GM23338 (cell line): Measurements from ENCODE around the gene MALRD1. TPM values are rescaled to one million over a fixed set of nuclear protein-coding genes. Genes with fewer than 3 reads are reported as not detected.

Source experiments
- ATAC-seq: fragments of 200-7000 bp; cut with Tn5 transposase; 3 replicates; pipeline ENCODE4 v1.9.1; 2020
- DNase-seq: peaks from one replicate; pipeline ENCODE4 v3.0.0-alpha.2; 2015; ENCODE audit warnings: low spot score
- H2AFZ ChIP-seq: fragments of 200-600 bp; sonication (generic); 2 replicates; pipeline ENCODE4 v1.8.0; 2016; ENCODE audit warnings: antibody characterized with exemption, mild to moderate bottlenecking, moderate library complexity
- H3F3A ChIP-seq: fragments of 200-600 bp; sonication (generic); replicated peaks from 2 replicates; pipeline ENCODE4 v1.8.0; 2017; ENCODE audit warnings: antibody characterized with exemption, mixed run types, low read depth
- H3K27ac ChIP-seq: fragments of 200-600 bp; sonication (generic); 2 replicates; pipeline ENCODE4 v1.6.1; 2016; ENCODE audit warnings: low read depth
- H3K27me3 ChIP-seq: fragments of 200-600 bp; sonication (generic); 2 replicates; pipeline ENCODE4 v1.8.0; 2016; ENCODE audit warnings: mild to moderate bottlenecking, mixed run types, moderate library complexity; ENCODE audit not compliant: insufficient read depth
- H3K36me3 ChIP-seq: fragments of 200-600 bp; sonication (generic); 2 replicates; pipeline ENCODE4 v1.8.0; 2016; ENCODE audit warnings: mild to moderate bottlenecking; ENCODE audit not compliant: insufficient read depth
- H3K4me1 ChIP-seq: fragments of 200-600 bp; sonication (generic); 2 replicates; pipeline ENCODE4 v1.8.0; 2016; ENCODE audit warnings: mild to moderate bottlenecking, moderate library complexity; ENCODE audit not compliant: insufficient read depth
- H3K4me2 ChIP-seq: fragments of 200-600 bp; sonication (generic); 2 replicates; pipeline ENCODE4 v1.7.1; 2017; ENCODE audit warnings: mixed run types
- H3K4me3 ChIP-seq: fragments of 200-600 bp; sonication (generic); 2 replicates; pipeline ENCODE4 v1.6.1; 2016; ENCODE audit warnings: mixed run types
- H3K79me2 ChIP-seq: fragments of 200-600 bp; sonication (generic); replicated peaks from 2 replicates; pipeline ENCODE4 v1.8.0; 2017; ENCODE audit warnings: mild to moderate bottlenecking; ENCODE audit not compliant: insufficient read depth
- H3K9me2 ChIP-seq: fragments of 200-600 bp; sonication (generic); 2 replicates; pipeline ENCODE4 v1.8.0; 2017; ENCODE audit not compliant: insufficient read depth
- H4K20me1 ChIP-seq: fragments of 200-600 bp; sonication (generic); replicated peaks from 2 replicates; pipeline ENCODE4 v1.8.0; 2017; ENCODE audit warnings: mild to moderate bottlenecking; ENCODE audit not compliant: insufficient read depth
- H3K27ac Mint-ChIP-seq: 2 replicates; pipeline ENCODE4 v1.8.0; 2020; ENCODE audit warnings: inconsistent platforms, mild to moderate bottlenecking, moderate library complexity, mixed read lengths
- H3K27me3 Mint-ChIP-seq: 3 replicates; pipeline ENCODE4 v1.8.0; 2022; ENCODE audit warnings: low read depth, mild to moderate bottlenecking, moderate library complexity, mixed read lengths, inconsistent platforms; ENCODE audit not compliant: insufficient read depth, poor library complexity
- H3K36me3 Mint-ChIP-seq: 3 replicates; pipeline ENCODE4 v1.8.0; 2021; ENCODE audit warnings: low read depth, mild to moderate bottlenecking, inconsistent platforms, moderate library complexity, mixed read lengths
- H3K4me1 Mint-ChIP-seq: 3 replicates; pipeline ENCODE4 v1.8.0; 2020; ENCODE audit warnings: mild to moderate bottlenecking, inconsistent platforms, mixed read lengths
- H3K4me3 Mint-ChIP-seq: 3 replicates; pipeline ENCODE4 v1.8.0; 2021; ENCODE audit warnings: moderate library complexity, mild to moderate bottlenecking, inconsistent platforms, mixed read lengths
- H3K9me3 Mint-ChIP-seq: 3 replicates; pipeline ENCODE4 v1.8.0; 2020; ENCODE audit warnings: moderate library complexity, mild to moderate bottlenecking, inconsistent platforms, mixed read lengths
- CREB1 ChIP-seq: fragments of 250-450 bp; sonication (Bioruptor Pico); IDR thresholded peaks from 2 replicates; pipeline ENCODE4 v1.5.0; 2020; ENCODE audit warnings: low read depth, mild to moderate bottlenecking, moderate library complexity
- EZH2 ChIP-seq: fragments of 200-600 bp; sonication (generic); IDR thresholded peaks from one replicate; pipeline ENCODE4 v1.8.0; 2017; ENCODE audit warnings: antibody characterized with exemption, mild to moderate bottlenecking, low read depth; ENCODE audit not compliant: unreplicated experiment
- EZH2phosphoT487 ChIP-seq: fragments of 200-600 bp; sonication (generic); IDR thresholded peaks from one replicate; pipeline ENCODE4 v1.8.1; 2018; ENCODE audit warnings: antibody characterized with exemption; ENCODE audit not compliant: unreplicated experiment
- JUNB ChIP-seq: IDR thresholded peaks from one replicate; pipeline ENCODE4 v1.6.1; 2016; ENCODE audit warnings: antibody characterized with exemption; ENCODE audit not compliant: unreplicated experiment
- NANOG ChIP-seq: IDR thresholded peaks from 2 replicates; pipeline ENCODE4 v1.6.1; 2016; ENCODE audit warnings: antibody characterized with exemption, borderline replicate concordance
- POLR2AphosphoS5 ChIP-seq: IDR thresholded peaks from 2 replicates; pipeline ENCODE4 v1.6.1; 2016; ENCODE audit warnings: antibody characterized with exemption, low read depth
- REST ChIP-seq: IDR thresholded peaks from one replicate; pipeline ENCODE4 v1.6.1; 2018; ENCODE audit warnings: antibody characterized with exemption; ENCODE audit not compliant: unreplicated experiment
- ZNF114 ChIP-seq: fragments of 250-450 bp; sonication (Bioruptor Pico); IDR thresholded peaks from 2 replicates; pipeline ENCODE4 v1.5.0; 2020; ENCODE audit warnings: mild to moderate bottlenecking, moderate library complexity
- polyA plus RNA-seq: library from polyadenylated mRNA; unstranded; fragments of >200 nt; fragmentation: Nextera tagmentation; extraction: Ambion mirVana; gene quantifications from 2 replicates; pipeline ENCODE4 v1.2.1, GENCODE V29; 2016
- total RNA-seq: library from RNA; depleted of rRNA; stranded (reverse); fragments of >200 nt; shearing (Covaris generic); gene quantifications from 2 replicates; pipeline ENCODE4 v1.2.3, GENCODE V29; 2014
- TF ChIP-seq, protein P1 (sequence below): fragments of 250-450 bp; sonication (Bioruptor Pico); IDR thresholded peaks from 2 replicates; pipeline ENCODE4 v1.5.0; 2020; ENCODE audit warnings: mild to moderate bottlenecking, moderate library complexity
- TF ChIP-seq, protein P2 (sequence below), 2 experiments: fragments of 200-600 bp in 1 of 2; sonication (generic) in 1 of 2; conservative IDR thresholded peaks; 2 replicates each; pipeline versions ENCODE4 v1.5.1 to v1.6.1; 2016 to 2017; ENCODE audit warnings: antibody characterized with exemption in 2 of 2, low read depth in 2 of 2, mild to moderate bottlenecking in 2 of 2, moderate library complexity in 1 of 2

The MALRD1 gene
- total and polyA plus RNA-seq, 2 experiments from 2014 or later: 0.42 to 1.9 TPM

- H3K9me3 Mint-ChIP-seq: no peaks in the 10 kb centered on the region
- no peak overlapping the region for H2AFZ ChIP-seq
- TF ChIP-seq ZNF114 (CRISPR knock-in tag): no peak
- H3K9me2 ChIP-seq: no peaks in the 10 kb centered on the region
- DNase-seq: no peak
- H3K27ac Mint-ChIP-seq: no peak overlapping the region
- H3F3A ChIP-seq: no peaks in the 10 kb centered on the region
- H3K36me3 ChIP-seq: no peaks in the 10 kb centered on the region
- no peaks in the 10 kb centered on the region for H3K79me2 ChIP-seq
- no peaks in the 10 kb centered on the region for H3K27me3 ChIP-seq
- no peak overlapping the region for H3K4me2 ChIP-seq
- ATAC-seq: no peak
- no peaks in the 10 kb centered on the region for H3K36me3 Mint-ChIP-seq
- no peak overlapping the region for H3K4me3 ChIP-seq
- no peak overlapping the region for H3K27ac ChIP-seq
- no peaks in the 10 kb centered on the region for H3K27me3 Mint-ChIP-seq
- H3K4me1 ChIP-seq: no peaks in the 10 kb centered on the region
- no peaks in the 10 kb centered on the region for H4K20me1 ChIP-seq
- H3K4me3 Mint-ChIP-seq: no peak overlapping the region
- no peaks in the 10 kb centered on the region for H3K4me1 Mint-ChIP-seq
These were observed 383.2 kb downstream of the MALRD1 start for GRCh38 chr10:19431622-19432351.

- DNase-seq: no peak
- no peaks in the 10 kb centered on the region for H4K20me1 ChIP-seq
- H3K4me2 ChIP-seq: no peak overlapping the region
- no peak for ATAC-seq
- H3K79me2 ChIP-seq: no peaks in the 10 kb centered on the region
- Mint-ChIP-seq H3K27me3 (no peaks in the 10 kb centered on the region), H3K4me3 (no peak overlapping the region), H3K36me3 (peaks cover 7% of the 10 kb centered on the region; the same call in 2 of the 3 replicates), H3K27ac (no peak overlapping the region), H3K4me1 (no peaks in the 10 kb centered on the region), H3K9me3 (peaks cover 10% of the 10 kb centered on the region)
- no peaks in the 10 kb centered on the region; the same call in 1 of the 2 replicates for H3K9me2 ChIP-seq
- H3K4me3 ChIP-seq: no peak overlapping the region
- H3F3A ChIP-seq: no peaks in the 10 kb centered on the region
- no peaks in the 10 kb centered on the region for H3K27me3 ChIP-seq
- H3K27ac ChIP-seq: no peak overlapping the region
- peaks cover 4% of the 10 kb centered on the region; the same call in 1 of the 2 replicates for H3K36me3 ChIP-seq
- H2AFZ ChIP-seq: 0 out of 2 replicates have a peak overlapping the region, but pooled peaks have one; percentile 21
- H3K4me1 ChIP-seq: no peaks in the 10 kb centered on the region
- TF ChIP-seq, protein P1, sequence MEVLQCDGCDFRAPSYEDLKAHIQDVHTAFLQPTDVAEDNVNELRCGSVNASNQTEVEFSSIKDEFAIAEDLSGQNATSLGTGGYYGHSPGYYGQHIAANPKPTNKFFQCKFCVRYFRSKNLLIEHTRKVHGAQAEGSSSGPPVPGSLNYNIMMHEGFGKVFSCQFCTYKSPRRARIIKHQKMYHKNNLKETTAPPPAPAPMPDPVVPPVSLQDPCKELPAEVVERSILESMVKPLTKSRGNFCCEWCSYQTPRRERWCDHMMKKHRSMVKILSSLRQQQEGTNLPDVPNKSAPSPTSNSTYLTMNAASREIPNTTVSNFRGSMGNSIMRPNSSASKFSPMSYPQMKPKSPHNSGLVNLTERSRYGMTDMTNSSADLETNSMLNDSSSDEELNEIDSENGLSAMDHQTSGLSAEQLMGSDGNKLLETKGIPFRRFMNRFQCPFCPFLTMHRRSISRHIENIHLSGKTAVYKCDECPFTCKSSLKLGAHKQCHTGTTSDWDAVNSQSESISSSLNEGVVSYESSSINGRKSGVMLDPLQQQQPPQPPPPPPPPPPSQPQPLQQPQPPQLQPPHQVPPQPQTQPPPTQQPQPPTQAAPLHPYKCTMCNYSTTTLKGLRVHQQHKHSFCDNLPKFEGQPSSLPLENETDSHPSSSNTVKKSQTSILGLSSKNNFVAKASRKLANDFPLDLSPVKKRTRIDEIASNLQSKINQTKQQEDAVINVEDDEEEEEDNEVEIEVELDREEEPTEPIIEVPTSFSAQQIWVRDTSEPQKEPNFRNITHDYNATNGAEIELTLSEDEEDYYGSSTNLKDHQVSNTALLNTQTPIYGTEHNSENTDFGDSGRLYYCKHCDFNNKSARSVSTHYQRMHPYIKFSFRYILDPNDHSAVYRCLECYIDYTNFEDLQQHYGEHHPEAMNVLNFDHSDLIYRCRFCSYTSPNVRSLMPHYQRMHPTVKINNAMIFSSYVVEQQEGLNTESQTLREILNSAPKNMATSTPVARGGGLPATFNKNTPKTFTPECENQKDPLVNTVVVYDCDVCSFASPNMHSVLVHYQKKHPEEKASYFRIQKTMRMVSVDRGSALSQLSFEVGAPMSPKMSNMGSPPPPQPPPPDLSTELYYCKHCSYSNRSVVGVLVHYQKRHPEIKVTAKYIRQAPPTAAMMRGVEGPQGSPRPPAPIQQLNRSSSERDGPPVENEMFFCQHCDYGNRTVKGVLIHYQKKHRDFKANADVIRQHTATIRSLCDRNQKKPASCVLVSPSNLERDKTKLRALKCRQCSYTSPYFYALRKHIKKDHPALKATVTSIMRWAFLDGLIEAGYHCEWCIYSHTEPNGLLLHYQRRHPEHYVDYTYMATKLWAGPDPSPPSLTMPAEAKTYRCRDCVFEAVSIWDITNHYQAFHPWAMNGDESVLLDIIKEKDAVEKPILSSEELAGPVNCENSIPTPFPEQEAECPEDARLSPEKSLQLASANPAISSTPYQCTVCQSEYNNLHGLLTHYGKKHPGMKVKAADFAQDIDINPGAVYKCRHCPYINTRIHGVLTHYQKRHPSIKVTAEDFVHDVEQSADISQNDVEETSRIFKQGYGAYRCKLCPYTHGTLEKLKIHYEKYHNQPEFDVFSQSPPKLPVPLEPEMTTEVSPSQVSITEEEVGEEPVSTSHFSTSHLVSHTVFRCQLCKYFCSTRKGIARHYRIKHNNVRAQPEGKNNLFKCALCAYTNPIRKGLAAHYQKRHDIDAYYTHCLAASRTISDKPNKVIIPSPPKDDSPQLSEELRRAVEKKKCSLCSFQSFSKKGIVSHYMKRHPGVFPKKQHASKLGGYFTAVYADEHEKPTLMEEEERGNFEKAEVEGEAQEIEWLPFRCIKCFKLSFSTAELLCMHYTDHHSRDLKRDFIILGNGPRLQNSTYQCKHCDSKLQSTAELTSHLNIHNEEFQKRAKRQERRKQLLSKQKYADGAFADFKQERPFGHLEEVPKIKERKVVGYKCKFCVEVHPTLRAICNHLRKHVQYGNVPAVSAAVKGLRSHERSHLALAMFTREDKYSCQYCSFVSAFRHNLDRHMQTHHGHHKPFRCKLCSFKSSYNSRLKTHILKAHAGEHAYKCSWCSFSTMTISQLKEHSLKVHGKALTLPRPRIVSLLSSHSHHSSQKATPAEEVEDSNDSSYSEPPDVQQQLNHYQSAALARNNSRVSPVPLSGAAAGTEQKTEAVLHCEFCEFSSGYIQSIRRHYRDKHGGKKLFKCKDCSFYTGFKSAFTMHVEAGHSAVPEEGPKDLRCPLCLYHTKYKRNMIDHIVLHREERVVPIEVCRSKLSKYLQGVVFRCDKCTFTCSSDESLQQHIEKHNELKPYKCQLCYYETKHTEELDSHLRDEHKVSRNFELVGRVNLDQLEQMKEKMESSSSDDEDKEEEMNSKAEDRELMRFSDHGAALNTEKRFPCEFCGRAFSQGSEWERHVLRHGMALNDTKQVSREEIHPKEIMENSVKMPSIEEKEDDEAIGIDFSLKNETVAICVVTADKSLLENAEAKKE: no peak
- TF ChIP-seq, protein P2, sequence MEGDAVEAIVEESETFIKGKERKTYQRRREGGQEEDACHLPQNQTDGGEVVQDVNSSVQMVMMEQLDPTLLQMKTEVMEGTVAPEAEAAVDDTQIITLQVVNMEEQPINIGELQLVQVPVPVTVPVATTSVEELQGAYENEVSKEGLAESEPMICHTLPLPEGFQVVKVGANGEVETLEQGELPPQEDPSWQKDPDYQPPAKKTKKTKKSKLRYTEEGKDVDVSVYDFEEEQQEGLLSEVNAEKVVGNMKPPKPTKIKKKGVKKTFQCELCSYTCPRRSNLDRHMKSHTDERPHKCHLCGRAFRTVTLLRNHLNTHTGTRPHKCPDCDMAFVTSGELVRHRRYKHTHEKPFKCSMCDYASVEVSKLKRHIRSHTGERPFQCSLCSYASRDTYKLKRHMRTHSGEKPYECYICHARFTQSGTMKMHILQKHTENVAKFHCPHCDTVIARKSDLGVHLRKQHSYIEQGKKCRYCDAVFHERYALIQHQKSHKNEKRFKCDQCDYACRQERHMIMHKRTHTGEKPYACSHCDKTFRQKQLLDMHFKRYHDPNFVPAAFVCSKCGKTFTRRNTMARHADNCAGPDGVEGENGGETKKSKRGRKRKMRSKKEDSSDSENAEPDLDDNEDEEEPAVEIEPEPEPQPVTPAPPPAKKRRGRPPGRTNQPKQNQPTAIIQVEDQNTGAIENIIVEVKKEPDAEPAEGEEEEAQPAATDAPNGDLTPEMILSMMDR (conservative IDR thresholded peaks at IDR 0.05; ENCODE audit: low read depth in 2 of 2): no peak
- TF ChIP-seq EZH2phosphoT487 (no peak), CREB1 (CRISPR knock-in tag) (no peak), NANOG (no peak), REST (no peak), POLR2AphosphoS5 (no peak), JUNB (no peak), EZH2 (no peak), ZNF114 (CRISPR knock-in tag) (no peak)
These were observed 401.3 kb downstream of the MALRD1 start for GRCh38 chr10:19449860-19450259.
